Measurements from ENCODE around the gene TLCD4.
A peak's percentile ranks its signal among the peaks of the same experiment; 100 is the strongest.
"Not testable (repeated sequence)": the region's sequence is repeated elsewhere in the genome, so short reads cannot be mapped to it uniquely, and the experiment has no call there.

TLCD4 gene, protein sequence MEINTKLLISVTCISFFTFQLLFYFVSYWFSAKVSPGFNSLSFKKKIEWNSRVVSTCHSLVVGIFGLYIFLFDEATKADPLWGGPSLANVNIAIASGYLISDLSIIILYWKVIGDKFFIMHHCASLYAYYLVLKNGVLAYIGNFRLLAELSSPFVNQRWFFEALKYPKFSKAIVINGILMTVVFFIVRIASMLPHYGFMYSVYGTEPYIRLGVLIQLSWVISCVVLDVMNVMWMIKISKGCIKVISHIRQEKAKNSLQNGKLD

DNA sequence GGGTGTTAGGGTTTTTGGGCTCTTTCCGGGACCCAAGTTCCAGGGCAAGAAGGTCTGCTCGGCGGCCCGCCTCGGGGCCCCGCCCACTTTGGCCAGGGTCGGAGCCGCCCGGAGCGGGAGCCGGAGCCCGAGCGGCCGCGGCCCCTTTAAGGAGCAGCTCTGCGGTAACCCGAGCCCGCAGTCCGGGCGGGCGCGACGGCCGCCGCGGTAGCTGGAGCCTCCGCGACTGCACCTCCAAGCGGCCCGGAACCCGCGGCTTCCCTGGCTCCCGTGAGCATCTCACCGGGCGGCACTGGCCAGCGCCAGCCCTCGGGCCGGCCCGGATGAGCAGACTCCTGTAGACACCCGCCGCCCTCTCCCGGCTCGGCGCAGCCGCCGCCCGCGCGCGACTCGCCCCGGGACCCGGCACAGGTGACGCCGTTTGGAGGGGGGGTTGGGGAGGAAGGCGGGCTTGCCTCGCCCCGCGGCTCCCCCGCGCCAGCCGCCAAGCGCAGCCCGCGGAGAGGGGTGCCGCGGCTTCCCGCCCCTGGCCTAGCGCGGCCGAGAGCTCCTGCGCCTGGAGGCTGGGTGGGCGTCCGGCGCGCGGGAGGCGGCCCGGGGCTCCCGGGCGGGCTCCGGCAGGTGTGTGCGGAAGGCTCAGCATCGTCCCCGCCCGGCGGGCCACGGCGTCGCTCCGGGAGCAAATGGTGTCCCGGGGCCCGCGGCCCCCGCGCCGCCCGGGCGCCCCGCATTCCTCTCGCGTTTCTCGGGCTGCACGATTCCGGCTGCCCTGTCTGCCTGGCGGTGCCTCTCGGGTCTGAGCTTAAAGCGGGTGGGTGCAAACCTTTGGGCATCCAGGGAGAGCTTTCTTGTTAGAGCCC lies at the start of gene TLCD4:
Gene TLCD4 (plus strand): TSS at position 149 of the 860 bp plus-strand sequence. CDS start 26,547 bp downstream, outside the sequence.
- peak; percentile 61 for DNase-seq

DNA sequence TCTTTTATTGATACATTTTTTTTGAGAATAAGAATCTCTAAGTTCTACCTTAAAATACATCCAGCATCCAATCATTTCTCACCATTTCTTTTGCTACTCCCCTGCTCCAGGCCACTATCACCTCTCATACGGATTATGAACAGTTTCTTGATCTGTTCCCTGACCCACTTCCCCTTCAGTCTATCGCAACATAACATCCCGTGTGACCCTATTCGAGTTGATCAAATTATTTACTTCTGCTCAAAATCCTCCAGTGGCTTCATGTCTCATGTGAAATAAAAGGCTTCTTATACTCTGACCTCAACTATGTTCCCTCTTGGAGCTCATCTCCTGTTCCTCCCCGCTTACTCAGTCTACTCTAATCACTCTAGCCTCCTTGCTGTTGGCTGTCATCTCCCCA lies 49.6 kb upstream of the TLCD4 start:
- DNase-seq: no peak

DNA sequence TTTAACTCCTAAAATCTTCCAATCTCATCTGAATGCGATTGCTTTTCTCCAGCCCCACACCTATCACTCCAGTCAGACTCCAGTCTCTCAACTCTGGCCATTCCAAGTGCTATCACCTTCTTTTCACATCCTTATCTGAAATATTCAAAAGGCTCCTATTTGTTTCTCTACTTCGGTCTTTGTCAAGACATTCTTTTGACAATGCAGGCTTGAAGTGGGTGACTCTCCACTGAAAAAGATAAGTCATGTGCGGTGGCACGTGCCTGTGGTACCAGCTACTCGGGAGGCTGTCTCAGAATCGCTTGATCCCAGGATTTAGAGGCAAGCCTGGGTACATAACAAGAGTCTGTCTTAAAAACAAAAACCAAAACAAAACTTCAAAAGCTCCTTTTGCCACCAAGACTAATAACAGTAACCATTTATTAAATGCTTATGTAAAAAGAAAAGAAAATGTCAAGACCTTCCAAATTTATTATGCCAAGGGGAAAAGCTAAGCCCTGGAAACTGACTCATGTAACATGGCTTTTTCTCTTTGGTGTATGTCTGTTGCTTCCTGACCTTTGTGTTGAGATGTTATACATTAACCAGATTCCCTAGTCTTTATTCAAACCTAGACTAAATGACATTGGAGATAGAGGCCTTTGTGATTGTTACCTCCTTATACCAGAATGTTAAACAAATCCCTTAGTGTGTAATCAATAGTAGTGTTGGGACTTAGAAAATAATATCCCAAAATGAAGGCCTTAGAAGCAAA lies 48.0 kb upstream of the TLCD4 start:
- DNase-seq: no peak

- DNase-seq: no peak
Observed at GRCh38 chr1:95069710-95070093, 47.5 kb upstream of the TLCD4 start.

DNA sequence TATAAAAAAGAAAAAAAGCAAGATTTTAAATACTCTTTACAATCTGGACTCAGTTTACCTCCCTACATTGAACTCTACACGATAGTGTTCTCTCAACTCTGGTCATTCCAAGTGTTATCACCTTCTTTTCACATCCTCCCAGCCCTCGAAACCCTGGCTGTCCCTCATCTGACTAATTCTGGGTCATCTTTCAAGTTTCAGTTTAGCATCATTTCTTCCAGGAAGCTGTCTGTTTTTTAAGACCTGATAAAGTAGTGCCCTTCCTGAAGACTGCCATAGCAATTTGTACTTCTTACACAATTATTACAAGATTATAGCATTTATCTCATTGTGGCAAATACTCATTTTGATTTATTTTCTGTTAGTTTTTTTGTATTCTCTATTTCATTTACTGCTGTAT lies 45.6 kb upstream of the TLCD4 start:
- DNase-seq: no peak

GRCh38 chr1:95072117-95072516 lies 45.0 kb upstream of the TLCD4 start:
- no peak for DNase-seq

DNA sequence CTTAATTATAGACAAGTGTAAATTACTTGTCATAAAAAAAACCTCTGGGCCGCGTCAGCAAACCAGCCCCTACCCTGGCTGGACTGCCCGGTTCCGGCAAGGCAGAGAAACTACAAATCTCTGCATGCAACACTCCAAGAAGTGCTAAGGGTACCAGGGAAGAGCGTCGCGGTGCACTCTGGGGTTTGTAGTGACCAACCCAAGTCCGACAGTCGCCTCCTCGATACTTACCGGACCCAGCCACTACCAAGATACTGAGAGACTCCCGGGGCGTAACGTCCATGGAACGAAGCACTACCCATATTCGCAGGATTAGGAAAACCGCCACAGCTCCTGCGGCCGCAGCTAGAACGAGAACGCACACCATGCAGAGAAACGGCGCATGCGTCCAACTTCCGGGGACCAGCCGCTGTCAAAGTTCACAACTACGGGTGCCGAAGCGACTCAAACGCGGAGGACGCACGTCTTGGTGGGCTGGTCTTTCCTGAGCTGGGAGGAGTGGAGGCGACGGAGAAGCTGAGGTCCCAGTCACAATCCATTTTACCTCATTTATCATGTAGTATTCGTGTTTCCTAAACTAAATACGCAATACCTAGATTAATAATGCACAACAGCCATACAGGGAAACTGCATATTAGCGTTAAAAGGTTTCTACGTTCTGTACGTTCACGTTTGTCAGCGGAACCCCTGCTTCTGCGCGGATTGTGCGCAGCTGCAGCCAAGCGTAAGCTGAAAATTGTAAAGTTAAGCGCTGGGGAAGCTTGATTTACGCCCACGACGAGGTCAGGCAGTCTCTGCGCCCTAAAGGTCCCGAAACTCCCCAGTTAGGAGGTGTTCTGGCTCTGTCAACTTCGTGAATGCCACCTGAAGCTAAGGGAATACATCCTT lies 44.4 kb upstream of the TLCD4 start, which contains the start of gene ALG14:
Gene ALG14 (minus strand): TSS at position 420 of the 888 bp plus-strand sequence. CDS start 53 bp downstream, at position 367.
- peak; percentile 86 for DNase-seq

GRCh38 chr1:95073446-95073845 lies 43.7 kb upstream of the TLCD4 start:
- DNase-seq: no peak

- no peak for DNase-seq
Observed at GRCh38 chr1:95076034-95076433, 41.1 kb upstream of the TLCD4 start.

GRCh38 chr1:95080446-95080845 lies 36.7 kb upstream of the TLCD4 start:
- DNase-seq: no peak

DNA sequence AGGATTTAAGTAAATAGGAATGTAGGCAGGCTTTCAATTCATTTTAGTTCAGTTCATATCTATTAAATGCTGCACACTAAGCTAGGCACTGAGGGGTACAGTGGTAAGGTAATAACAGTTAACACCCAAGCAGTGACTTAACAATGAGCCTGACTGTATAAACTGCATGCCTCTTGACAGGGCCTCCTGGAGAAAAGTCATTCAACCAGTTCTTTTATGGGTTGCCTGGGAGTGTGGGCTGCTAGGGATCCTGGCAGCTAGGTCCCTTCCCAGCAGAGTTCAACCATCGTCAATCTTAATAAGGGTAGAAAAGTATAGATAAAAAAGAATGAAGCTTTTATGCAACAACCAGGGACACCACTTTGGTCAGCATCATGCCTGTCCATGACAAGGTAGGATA lies 36.3 kb upstream of the TLCD4 start:
- no peak for DNase-seq

DNA sequence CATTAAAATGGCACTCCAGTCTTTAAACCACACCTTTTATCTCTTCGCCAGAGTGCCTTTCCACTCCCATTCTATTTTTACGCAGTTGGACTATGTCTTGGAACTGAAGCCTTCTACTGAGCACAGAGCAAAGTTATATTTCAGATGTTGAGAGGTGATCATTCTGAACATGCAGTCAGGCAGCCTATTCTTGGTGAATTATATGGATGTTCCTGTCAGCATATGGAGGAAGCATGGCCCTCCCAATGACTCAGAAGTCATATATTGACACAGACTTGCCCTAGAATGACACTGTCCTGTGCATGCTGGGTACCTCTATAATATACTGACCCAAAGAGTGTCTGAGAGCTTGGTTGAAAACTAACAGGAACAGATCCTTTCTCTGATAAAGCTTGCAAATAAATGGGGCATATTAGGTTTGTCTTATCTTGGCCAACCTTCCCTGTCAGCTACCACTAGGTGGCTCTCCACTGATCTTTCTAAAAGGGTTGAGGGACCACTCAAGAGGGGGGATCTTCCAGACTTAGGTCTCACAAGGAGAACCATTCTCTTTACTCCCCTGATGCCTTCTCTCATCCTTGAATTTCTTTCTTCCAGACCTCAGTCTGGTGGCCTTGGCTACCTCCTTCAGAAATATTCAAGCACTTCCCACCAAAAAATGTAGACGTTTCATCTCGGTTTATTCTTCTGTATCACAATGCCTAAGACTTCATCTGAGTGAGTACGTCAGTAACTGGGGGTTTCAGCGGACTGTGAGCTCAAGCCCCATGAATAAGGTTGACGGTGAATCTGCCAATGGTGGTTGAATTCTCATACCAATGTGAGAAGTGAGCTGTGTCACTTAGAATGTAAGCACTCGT lies 32.6 kb upstream of the TLCD4 start:
- DNase-seq: peak; percentile 23

GRCh38 chr1:95085376-95085775 lies 31.8 kb upstream of the TLCD4 start:
- no peak for DNase-seq

GRCh38 chr1:95086949-95087533 lies 30.1 kb upstream of the TLCD4 start:
- no peak for DNase-seq

- no peak for DNase-seq
Observed at GRCh38 chr1:95088303-95088702, 28.9 kb upstream of the TLCD4 start.

GRCh38 chr1:95089650-95090287 lies 27.4 kb upstream of the TLCD4 start:
- DNase-seq: no peak

DNA sequence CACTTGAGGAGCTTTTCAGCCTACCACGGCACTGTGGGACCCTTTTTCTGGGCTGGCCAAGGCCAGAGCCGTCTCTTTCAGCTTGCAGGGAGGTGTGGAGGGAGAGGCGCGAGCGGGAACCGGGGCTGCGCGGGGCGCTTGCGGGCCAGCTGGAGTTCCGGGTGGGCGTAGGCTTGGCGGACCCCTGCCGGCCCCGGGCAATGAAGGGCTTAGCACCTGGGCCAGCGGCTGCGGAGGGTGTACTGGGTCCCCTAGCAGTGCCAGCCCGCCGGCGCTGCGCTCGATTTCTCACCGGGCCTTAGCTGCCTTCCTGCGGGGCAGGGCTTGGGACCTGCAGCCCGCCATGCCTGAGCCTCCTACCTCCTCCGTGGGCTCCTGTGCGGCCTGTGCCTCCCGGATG lies 25.9 kb upstream of the TLCD4 start:
- DNase-seq: not testable (repeated sequence)

DNA sequence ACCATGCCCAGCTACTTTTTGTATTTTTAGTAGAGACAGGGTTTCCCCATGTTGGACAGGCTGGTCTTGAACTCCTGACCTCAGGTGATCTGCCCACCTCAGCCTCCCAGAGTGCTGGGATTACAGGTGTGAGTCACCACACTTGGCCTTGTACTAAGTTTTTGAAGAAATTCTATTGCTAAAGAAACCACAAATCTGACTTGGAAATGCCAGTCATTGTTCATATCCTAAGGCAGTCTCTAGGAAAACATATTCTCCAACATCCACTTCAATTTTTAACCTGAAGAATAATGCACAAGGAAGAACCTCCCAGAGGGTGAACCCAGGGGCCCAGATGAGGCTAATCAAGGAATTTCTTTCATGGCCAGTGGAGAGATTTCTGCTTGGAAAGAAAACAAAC lies 24.3 kb upstream of the TLCD4 start:
- not testable (repeated sequence) for DNase-seq

DNA sequence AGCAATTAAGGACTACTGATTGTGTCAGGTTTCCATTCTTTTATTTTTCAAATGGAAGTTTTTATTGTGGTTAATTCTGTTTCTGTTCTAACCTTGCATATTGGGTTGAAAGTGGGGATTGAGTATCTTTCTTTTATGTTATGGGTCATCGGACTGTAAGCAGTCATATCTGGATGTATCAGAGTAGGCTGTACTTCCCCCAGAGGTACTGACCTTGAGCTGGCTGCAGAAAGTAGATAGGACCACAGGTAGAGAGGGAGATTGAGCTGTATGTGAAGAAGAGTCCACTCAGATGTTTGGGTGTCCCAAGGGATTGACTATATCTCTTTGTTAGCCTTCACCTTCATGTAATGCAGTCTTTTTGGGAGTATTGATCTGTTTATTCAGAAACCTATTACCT lies 23.9 kb upstream of the TLCD4 start:
- no peak for DNase-seq

- no peak for DNase-seq
Observed at GRCh38 chr1:95094923-95095322, 22.2 kb upstream of the TLCD4 start.

DNA sequence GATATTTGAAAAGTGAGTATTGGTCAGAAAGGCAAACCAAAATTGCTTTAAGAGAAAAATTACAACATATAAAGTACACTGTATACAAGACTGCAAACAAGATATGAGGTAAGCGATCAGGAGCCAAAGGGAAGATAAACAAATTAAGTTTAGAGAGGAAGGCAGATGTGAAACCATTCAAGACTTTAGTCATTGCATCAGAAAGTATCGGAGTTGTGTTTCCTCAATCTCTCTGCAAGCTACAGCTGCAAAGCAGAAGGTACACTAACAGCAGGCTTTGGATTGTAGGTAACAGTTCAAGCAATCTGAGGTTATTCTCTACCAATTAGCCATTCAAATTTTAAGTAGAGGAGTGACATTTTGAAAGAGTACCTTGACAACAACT lies 21.3 kb upstream of the TLCD4 start:
- DNase-seq: no peak
